GM23338 (cell line): Measurements from ENCODE around the gene KCNAB3. TPM values are rescaled to one million over a fixed set of nuclear protein-coding genes. Genes with fewer than 3 reads are reported as not detected.

Experiments
- ATAC-seq: fragments of 200-7000 bp; cut with Tn5 transposase; 3 replicates; pipeline ENCODE4 v1.9.1; 2020
- DNase-seq: peaks from one replicate; pipeline ENCODE4 v3.0.0-alpha.2; 2015; ENCODE audit warnings: low spot score
- H2AFZ ChIP-seq: fragments of 200-600 bp; sonication (generic); 2 replicates; pipeline ENCODE4 v1.8.0; 2016; ENCODE audit warnings: antibody characterized with exemption, mild to moderate bottlenecking, moderate library complexity
- H3F3A ChIP-seq: fragments of 200-600 bp; sonication (generic); replicated peaks from 2 replicates; pipeline ENCODE4 v1.8.0; 2017; ENCODE audit warnings: antibody characterized with exemption, mixed run types, low read depth
- H3K27ac ChIP-seq: fragments of 200-600 bp; sonication (generic); 2 replicates; pipeline ENCODE4 v1.6.1; 2016; ENCODE audit warnings: low read depth
- H3K27me3 ChIP-seq: fragments of 200-600 bp; sonication (generic); 2 replicates; pipeline ENCODE4 v1.8.0; 2016; ENCODE audit warnings: mild to moderate bottlenecking, mixed run types, moderate library complexity; ENCODE audit not compliant: insufficient read depth
- H3K36me3 ChIP-seq: fragments of 200-600 bp; sonication (generic); 2 replicates; pipeline ENCODE4 v1.8.0; 2016; ENCODE audit warnings: mild to moderate bottlenecking; ENCODE audit not compliant: insufficient read depth
- H3K4me1 ChIP-seq: fragments of 200-600 bp; sonication (generic); 2 replicates; pipeline ENCODE4 v1.8.0; 2016; ENCODE audit warnings: mild to moderate bottlenecking, moderate library complexity; ENCODE audit not compliant: insufficient read depth
- H3K4me2 ChIP-seq: fragments of 200-600 bp; sonication (generic); 2 replicates; pipeline ENCODE4 v1.7.1; 2017; ENCODE audit warnings: mixed run types
- H3K4me3 ChIP-seq: fragments of 200-600 bp; sonication (generic); 2 replicates; pipeline ENCODE4 v1.6.1; 2016; ENCODE audit warnings: mixed run types
- H3K79me2 ChIP-seq: fragments of 200-600 bp; sonication (generic); replicated peaks from 2 replicates; pipeline ENCODE4 v1.8.0; 2017; ENCODE audit warnings: mild to moderate bottlenecking; ENCODE audit not compliant: insufficient read depth
- H3K9me2 ChIP-seq: fragments of 200-600 bp; sonication (generic); 2 replicates; pipeline ENCODE4 v1.8.0; 2017; ENCODE audit not compliant: insufficient read depth
- H4K20me1 ChIP-seq: fragments of 200-600 bp; sonication (generic); replicated peaks from 2 replicates; pipeline ENCODE4 v1.8.0; 2017; ENCODE audit warnings: mild to moderate bottlenecking; ENCODE audit not compliant: insufficient read depth
- H3K27ac Mint-ChIP-seq: 2 replicates; pipeline ENCODE4 v1.8.0; 2020; ENCODE audit warnings: inconsistent platforms, mild to moderate bottlenecking, moderate library complexity, mixed read lengths
- H3K27me3 Mint-ChIP-seq: 3 replicates; pipeline ENCODE4 v1.8.0; 2022; ENCODE audit warnings: low read depth, mild to moderate bottlenecking, moderate library complexity, mixed read lengths, inconsistent platforms; ENCODE audit not compliant: insufficient read depth, poor library complexity
- H3K36me3 Mint-ChIP-seq: 3 replicates; pipeline ENCODE4 v1.8.0; 2021; ENCODE audit warnings: low read depth, mild to moderate bottlenecking, inconsistent platforms, moderate library complexity, mixed read lengths
- H3K4me1 Mint-ChIP-seq: 3 replicates; pipeline ENCODE4 v1.8.0; 2020; ENCODE audit warnings: mild to moderate bottlenecking, inconsistent platforms, mixed read lengths
- H3K4me3 Mint-ChIP-seq: 3 replicates; pipeline ENCODE4 v1.8.0; 2021; ENCODE audit warnings: moderate library complexity, mild to moderate bottlenecking, inconsistent platforms, mixed read lengths
- H3K9me3 Mint-ChIP-seq: 3 replicates; pipeline ENCODE4 v1.8.0; 2020; ENCODE audit warnings: moderate library complexity, mild to moderate bottlenecking, inconsistent platforms, mixed read lengths
- CREB1 ChIP-seq: fragments of 250-450 bp; sonication (Bioruptor Pico); IDR thresholded peaks from 2 replicates; pipeline ENCODE4 v1.5.0; 2020; ENCODE audit warnings: low read depth, mild to moderate bottlenecking, moderate library complexity
- CTCF ChIP-seq, 2 experiments: fragments of 200-600 bp in 1 of 2; sonication (generic) in 1 of 2; conservative IDR thresholded peaks; 2 replicates each; pipeline versions ENCODE4 v1.5.1 to v1.6.1; 2016 to 2017; ENCODE audit warnings: antibody characterized with exemption in 2 of 2, low read depth in 2 of 2, mild to moderate bottlenecking in 2 of 2, moderate library complexity in 1 of 2
- ETS1 ChIP-seq: IDR thresholded peaks from 2 replicates; pipeline ENCODE4 v1.6.1; 2016; ENCODE audit warnings: antibody characterized with exemption
- EZH2 ChIP-seq: fragments of 200-600 bp; sonication (generic); IDR thresholded peaks from one replicate; pipeline ENCODE4 v1.8.0; 2017; ENCODE audit warnings: antibody characterized with exemption, mild to moderate bottlenecking, low read depth; ENCODE audit not compliant: unreplicated experiment
- EZH2phosphoT487 ChIP-seq: fragments of 200-600 bp; sonication (generic); IDR thresholded peaks from one replicate; pipeline ENCODE4 v1.8.1; 2018; ENCODE audit warnings: antibody characterized with exemption; ENCODE audit not compliant: unreplicated experiment
- JUNB ChIP-seq: IDR thresholded peaks from one replicate; pipeline ENCODE4 v1.6.1; 2016; ENCODE audit warnings: antibody characterized with exemption; ENCODE audit not compliant: unreplicated experiment
- NANOG ChIP-seq: IDR thresholded peaks from 2 replicates; pipeline ENCODE4 v1.6.1; 2016; ENCODE audit warnings: antibody characterized with exemption, borderline replicate concordance
- POLR2AphosphoS5 ChIP-seq: IDR thresholded peaks from 2 replicates; pipeline ENCODE4 v1.6.1; 2016; ENCODE audit warnings: antibody characterized with exemption, low read depth
- REST ChIP-seq: IDR thresholded peaks from one replicate; pipeline ENCODE4 v1.6.1; 2018; ENCODE audit warnings: antibody characterized with exemption; ENCODE audit not compliant: unreplicated experiment
- ZNF114 ChIP-seq: fragments of 250-450 bp; sonication (Bioruptor Pico); IDR thresholded peaks from 2 replicates; pipeline ENCODE4 v1.5.0; 2020; ENCODE audit warnings: mild to moderate bottlenecking, moderate library complexity
- ZNF331 ChIP-seq: fragments of 250-450 bp; sonication (Bioruptor Pico); IDR thresholded peaks from 2 replicates; pipeline ENCODE4 v1.5.0; 2020; ENCODE audit warnings: low read depth, mild to moderate bottlenecking, moderate library complexity
- ZNF462 ChIP-seq: fragments of 250-450 bp; sonication (Bioruptor Pico); IDR thresholded peaks from 2 replicates; pipeline ENCODE4 v1.5.0; 2020; ENCODE audit warnings: mild to moderate bottlenecking, moderate library complexity
- polyA plus RNA-seq: library from polyadenylated mRNA; unstranded; fragments of >200 nt; fragmentation: Nextera tagmentation; extraction: Ambion mirVana; gene quantifications from 2 replicates; pipeline ENCODE4 v1.2.1, GENCODE V29; 2016
- total RNA-seq: library from RNA; depleted of rRNA; stranded (reverse); fragments of >200 nt; shearing (Covaris generic); gene quantifications from 2 replicates; pipeline ENCODE4 v1.2.3, GENCODE V29; 2014

Gene KCNAB3
- total and polyA plus RNA-seq, 2 experiments from 2014 or later = 0.45 to 1.0 TPM

- Histone ChIP-seq H2AFZ (no peak overlapping the region), H3K4me1 (peaks cover 15% of the 10 kb centered on the region), H3K9me2 (0 out of 2 replicates have a peak, but pooled peaks cover 5% of the 10 kb centered on the region), H3K27me3 (no peaks in the 10 kb centered on the region), H3K36me3 (no peaks in the 10 kb centered on the region), H3K4me3 (no peak overlapping the region), H3K4me2 (peak overlapping the region; percentile 19), H3K79me2 (no peaks in the 10 kb centered on the region), H3K27ac (no peak overlapping the region), H4K20me1 (no peaks in the 10 kb centered on the region), H3F3A (no peaks in the 10 kb centered on the region)
- Mint-ChIP-seq H3K27me3 (peaks cover 9% of the 10 kb centered on the region), H3K27ac (no peak overlapping the region), H3K36me3 (no peaks in the 10 kb centered on the region), H3K9me3 (no peaks in the 10 kb centered on the region), H3K4me3 (no peak overlapping the region), H3K4me1 (peaks cover 14% of the 10 kb centered on the region)
- no peak for ATAC-seq
- TF ChIP-seq JUNB (no peak), CTCF (conservative IDR thresholded peaks at IDR 0.05; ENCODE audit: low read depth in 2 of 2) (no peak), POLR2AphosphoS5 (no peak), REST (no peak), EZH2 (no peak), NANOG (no peak), EZH2phosphoT487 (no peak), CREB1 (CRISPR knock-in tag) (no peak), ZNF331 (no peak), ETS1 (no peak), ZNF462 (no peak), ZNF114 (CRISPR knock-in tag) (no peak)
- DNase-seq = no peak
These were observed 31.8 kb upstream of the KCNAB3 start for GRCh38 chr17:7961421-7961820.
